PC-9 (cell line): Measurements from ENCODE around the gene MYO18A.

Source experiments
- EZH2 ChIP-seq: fragments of 200-600 bp; sonication (generic); IDR thresholded peaks from 2 replicates; pipeline ENCODE4 v1.8.0; 2017; ENCODE audit warnings: antibody characterized with exemption, low read depth
- TF ChIP-seq, protein P1 (sequence below): fragments of 200-600 bp; sonication (generic); conservative IDR thresholded peaks from 2 replicates; pipeline ENCODE4 v1.6.1; 2017; ENCODE audit warnings: mixed run types, antibody characterized with exemption, mild to moderate bottlenecking, moderate library complexity

GRCh38 chr17:29109477-29110371 is 70.5 kb downstream of the MYO18A start:
- TF ChIP-seq, protein P1, sequence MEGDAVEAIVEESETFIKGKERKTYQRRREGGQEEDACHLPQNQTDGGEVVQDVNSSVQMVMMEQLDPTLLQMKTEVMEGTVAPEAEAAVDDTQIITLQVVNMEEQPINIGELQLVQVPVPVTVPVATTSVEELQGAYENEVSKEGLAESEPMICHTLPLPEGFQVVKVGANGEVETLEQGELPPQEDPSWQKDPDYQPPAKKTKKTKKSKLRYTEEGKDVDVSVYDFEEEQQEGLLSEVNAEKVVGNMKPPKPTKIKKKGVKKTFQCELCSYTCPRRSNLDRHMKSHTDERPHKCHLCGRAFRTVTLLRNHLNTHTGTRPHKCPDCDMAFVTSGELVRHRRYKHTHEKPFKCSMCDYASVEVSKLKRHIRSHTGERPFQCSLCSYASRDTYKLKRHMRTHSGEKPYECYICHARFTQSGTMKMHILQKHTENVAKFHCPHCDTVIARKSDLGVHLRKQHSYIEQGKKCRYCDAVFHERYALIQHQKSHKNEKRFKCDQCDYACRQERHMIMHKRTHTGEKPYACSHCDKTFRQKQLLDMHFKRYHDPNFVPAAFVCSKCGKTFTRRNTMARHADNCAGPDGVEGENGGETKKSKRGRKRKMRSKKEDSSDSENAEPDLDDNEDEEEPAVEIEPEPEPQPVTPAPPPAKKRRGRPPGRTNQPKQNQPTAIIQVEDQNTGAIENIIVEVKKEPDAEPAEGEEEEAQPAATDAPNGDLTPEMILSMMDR: no peak
- no peak for TF ChIP-seq EZH2
